NB4 (cell line): ENCODE results near the gene ABCD1.

ENCODE experiments used
- POLR2A ChIP-seq: IDR thresholded peaks from 2 replicates; pipeline ENCODE4 v1.6.1; 2011; ENCODE audit warnings: mild to moderate bottlenecking; ENCODE audit not compliant: insufficient read length; ENCODE audit errors: extremely low read depth
- TF ChIP-seq, protein P1 (sequence below): IDR thresholded peaks from one replicate; pipeline ENCODE4 v1.5.1; 2012; ENCODE audit warnings: low read depth, low read length

DNA sequence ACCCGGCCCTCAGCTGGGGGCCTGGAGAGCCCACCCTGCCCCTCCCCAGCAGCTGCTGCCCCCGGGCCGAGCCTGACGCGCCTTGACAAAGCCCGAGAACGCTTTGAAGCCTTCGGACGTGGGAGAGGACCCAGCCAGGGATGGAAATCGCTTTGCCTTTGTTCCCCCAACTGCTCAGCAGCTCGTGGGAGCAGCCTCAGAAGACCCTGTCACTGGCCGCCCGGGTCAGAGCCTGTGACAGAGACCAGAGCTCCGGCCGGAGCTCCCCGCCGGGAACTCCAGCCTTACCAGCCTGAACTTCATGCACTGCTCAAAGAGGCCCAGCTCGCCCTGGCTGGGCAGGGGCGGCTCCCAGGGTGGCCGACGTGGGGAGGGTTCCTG, 39.5 kb upstream of the ABCD1 start:
- TF ChIP-seq, protein P1, sequence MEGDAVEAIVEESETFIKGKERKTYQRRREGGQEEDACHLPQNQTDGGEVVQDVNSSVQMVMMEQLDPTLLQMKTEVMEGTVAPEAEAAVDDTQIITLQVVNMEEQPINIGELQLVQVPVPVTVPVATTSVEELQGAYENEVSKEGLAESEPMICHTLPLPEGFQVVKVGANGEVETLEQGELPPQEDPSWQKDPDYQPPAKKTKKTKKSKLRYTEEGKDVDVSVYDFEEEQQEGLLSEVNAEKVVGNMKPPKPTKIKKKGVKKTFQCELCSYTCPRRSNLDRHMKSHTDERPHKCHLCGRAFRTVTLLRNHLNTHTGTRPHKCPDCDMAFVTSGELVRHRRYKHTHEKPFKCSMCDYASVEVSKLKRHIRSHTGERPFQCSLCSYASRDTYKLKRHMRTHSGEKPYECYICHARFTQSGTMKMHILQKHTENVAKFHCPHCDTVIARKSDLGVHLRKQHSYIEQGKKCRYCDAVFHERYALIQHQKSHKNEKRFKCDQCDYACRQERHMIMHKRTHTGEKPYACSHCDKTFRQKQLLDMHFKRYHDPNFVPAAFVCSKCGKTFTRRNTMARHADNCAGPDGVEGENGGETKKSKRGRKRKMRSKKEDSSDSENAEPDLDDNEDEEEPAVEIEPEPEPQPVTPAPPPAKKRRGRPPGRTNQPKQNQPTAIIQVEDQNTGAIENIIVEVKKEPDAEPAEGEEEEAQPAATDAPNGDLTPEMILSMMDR, result no peak
- no peak for TF ChIP-seq POLR2A
